AG04449 (cell line): ENCODE data around the gene MVK.

Experiments
- CTCF ChIA-PET: fragments of 350-600 bp; formaldehyde crosslinking; extraction: SDS; loops from one replicate; lab custom pipeline; 2021; ENCODE audit warnings: antibody characterized with exemption; lab: Yijun Ruan, JAX
- POLR2A ChIA-PET: fragments of 400-600, 350-600 bp; formaldehyde crosslinking; extraction: SDS; loops from one replicate; lab custom pipeline; 2020; ENCODE audit warnings: antibody characterized with exemption, inconsistent platforms; lab: Yijun Ruan, JAX
- DNase-seq: peaks from one replicate; pipeline ENCODE4 v3.0.0-alpha.2; 2010; ENCODE audit warnings: low read depth, low spot score
- H3K4me3 ChIP-seq: 2 replicates; pipeline ENCODE4 v1.5.1; 2011; ENCODE audit warnings: low read depth, mild to moderate bottlenecking, control low read depth, low read length
- CTCF ChIP-seq: IDR thresholded peaks from one replicate; pipeline ENCODE4 v1.5.1; 2011; ENCODE audit warnings: mild to moderate bottlenecking, moderate library complexity, low read length, control low read depth, inconsistent platforms; ENCODE audit not compliant: insufficient read depth; ENCODE audit errors: missing control alignments

The MVK gene

GRCh38 chr12:109615556-109616229 lies 42.1 kb downstream of the MVK start:
- no peak overlapping the region for H3K4me3 ChIP-seq
- ChIA-PET POLR2A (no interaction called here), CTCF (interaction anchor here (3.9 kb wide), 1 partner anchor 18 kb away, joined by 20 read pairs; no protein-coding TSS in a partner anchor)
- DNase-seq: no peak
- no peak for TF ChIP-seq CTCF

DNA sequence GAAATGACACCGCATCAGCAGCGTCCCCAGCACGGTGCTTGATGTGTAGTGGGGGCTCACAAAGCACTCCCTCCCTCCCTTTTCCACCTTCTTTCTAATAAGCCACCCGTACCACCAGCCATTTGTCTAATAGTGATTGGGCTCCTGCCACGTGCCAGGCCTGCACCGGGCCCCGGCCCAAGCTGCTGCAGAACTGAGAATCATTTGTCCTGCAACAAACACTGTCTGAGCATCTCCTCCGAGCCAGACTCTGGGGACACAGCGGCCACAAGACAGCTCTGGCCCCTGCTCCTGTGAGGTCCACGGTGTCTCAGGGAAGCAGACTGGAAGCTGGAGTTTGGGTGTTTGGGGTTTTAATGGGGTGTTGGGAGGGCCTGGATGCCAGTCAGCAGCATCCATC lies 43.9 kb downstream of the MVK start:
- DNase-seq: no peak
- ChIA-PET CTCF (interaction anchor here (2.2 kb wide), 1 partner anchor 20 kb away, joined by 13 read pairs; no protein-coding TSS in a partner anchor), POLR2A (no interaction called here)
- no peak for TF ChIP-seq CTCF
- no peak overlapping the region for H3K4me3 ChIP-seq

DNA sequence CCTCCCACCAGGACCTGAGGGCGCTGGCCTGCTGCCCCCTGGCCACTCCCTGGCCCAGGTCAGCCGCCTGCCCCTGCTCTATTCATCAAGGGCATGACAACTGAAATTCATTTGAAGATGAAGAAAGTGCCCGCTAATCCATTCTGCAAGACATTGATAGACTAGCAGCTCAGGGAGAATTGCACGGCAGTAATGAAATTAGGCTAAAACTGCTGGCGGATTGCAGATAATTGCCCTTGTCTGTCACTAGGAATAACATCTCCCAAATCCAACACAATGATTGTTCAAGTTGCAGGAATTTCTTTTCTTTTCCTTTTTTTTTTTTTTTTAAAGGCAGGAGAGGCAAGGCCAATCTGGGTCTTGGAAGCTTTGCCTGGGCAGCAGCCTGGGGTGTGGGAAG lies 44.5 kb downstream of the MVK start:
- DNase-seq: no peak
- no peak for TF ChIP-seq CTCF
- no peak overlapping the region for H3K4me3 ChIP-seq
- CTCF ChIA-PET: interaction anchor here (2.2 kb wide), 1 partner anchor 21 kb away, joined by 13 read pairs; no protein-coding TSS in a partner anchor
- POLR2A ChIA-PET: no interaction called here

DNA sequence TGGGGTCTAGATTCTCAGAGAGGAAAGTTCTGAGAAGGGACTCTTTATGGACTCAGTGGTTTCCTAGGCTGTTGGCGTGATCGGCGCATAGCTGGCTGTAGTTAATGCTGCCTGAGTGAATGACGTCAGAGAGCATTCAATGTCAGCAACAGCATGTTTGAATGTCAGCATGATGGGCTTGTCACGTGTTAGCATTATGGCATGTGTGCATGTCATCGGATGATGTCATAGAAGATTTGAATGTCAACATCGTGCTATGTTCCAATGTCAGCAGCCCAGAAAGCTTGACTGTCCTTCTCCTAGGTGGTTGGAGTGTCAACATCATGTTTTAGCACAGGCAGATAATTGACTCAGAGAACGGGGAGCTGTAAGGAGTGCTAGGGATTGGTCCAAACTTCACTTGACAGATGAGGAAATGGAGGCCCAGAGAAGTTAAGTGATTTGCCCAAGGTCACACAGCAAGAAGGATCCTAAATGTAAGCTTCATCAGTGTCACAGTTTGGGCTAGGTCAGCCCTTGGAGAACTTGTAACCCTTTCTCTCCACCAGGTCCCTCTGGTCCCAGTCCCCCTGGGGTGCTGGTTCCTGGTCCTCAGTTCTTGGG lies 45.5 kb downstream of the MVK start:
- no peak for TF ChIP-seq CTCF
- DNase-seq: no peak
- CTCF ChIA-PET: interaction anchor here (2.2 kb wide), 1 partner anchor 22 kb away, joined by 13 read pairs; no protein-coding TSS in a partner anchor
- H3K4me3 ChIP-seq: no peak overlapping the region
- POLR2A ChIA-PET: no interaction called here

- ChIA-PET CTCF (interaction anchor here (1.0 to 1.2 kb wide), 5 partner anchors 9 to 189 kb away, joined by 3 to 4 read pairs (median 3); no protein-coding TSS in a partner anchor), POLR2A (no interaction called here)
- TF ChIP-seq CTCF: no peak
- H3K4me3 ChIP-seq: no peak overlapping the region
- peak; percentile 5 for DNase-seq
Observed at GRCh38 chr12:109621211-109621694, 47.7 kb downstream of the MVK start.

DNA sequence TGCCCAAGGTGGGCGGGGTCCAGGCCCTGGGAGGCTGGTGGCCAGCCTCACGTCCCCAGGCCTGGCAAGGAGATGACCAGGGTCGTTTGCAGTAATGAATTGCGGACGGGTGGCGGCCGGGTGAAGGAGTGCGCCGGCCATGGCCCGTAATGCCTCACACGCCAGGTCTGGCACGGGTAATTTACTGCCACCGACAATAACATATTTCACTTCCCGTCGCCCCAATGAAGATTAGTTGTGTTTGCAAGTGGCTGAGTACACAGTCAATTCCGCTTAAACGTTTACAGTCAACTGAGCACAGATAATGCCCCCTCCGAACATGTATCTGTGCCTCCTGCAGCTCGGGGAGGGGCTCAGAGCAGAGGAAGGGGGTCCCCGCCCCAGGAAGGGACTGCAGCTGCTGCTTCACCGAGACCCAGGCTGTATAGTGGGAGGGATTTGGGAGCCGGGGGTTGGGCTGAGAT lies 48.3 kb downstream of the MVK start:
- ChIA-PET CTCF (interaction anchor here (1.1 to 1.2 kb wide), 4 partner anchors 8 to 153 kb away, joined by 3 to 4 read pairs (median 4); no protein-coding TSS in a partner anchor), POLR2A (no interaction called here)
- no peak overlapping the region for H3K4me3 ChIP-seq
- no peak for DNase-seq
- TF ChIP-seq CTCF: no peak
